HG03066 (cell line): ENCODE results near the gene ERP29.
"Not testable (repeated sequence)": the region's sequence is repeated elsewhere in the genome, so short reads cannot be mapped to it uniquely, and the experiment has no call there.

Experiments
- ATAC-seq: cut with Tn5 transposase; IDR thresholded peaks from one replicate; pipeline ENCODE4 v1.9.1; 2021; ENCODE audit warnings: low read depth; ENCODE audit not compliant: unreplicated experiment

Gene ERP29

GRCh38 chr12:112031472-112031871 lies 18.2 kb downstream of the ERP29 start:
- no peak for ATAC-seq

GRCh38 chr12:112032292-112032691 lies 19.1 kb downstream of the ERP29 start:
- ATAC-seq, result no peak

GRCh38 chr12:112035219-112035785 lies 22.1 kb downstream of the ERP29 start:
- no peak for ATAC-seq

GRCh38 chr12:112036614-112037013 lies 23.4 kb downstream of the ERP29 start:
- ATAC-seq, result not testable (repeated sequence)

GRCh38 chr12:112046003-112046402 lies 32.8 kb downstream of the ERP29 start:
- no peak for ATAC-seq

GRCh38 chr12:112049351-112049750 lies 36.1 kb downstream of the ERP29 start:
- no peak for ATAC-seq

GRCh38 chr12:112061137-112061536 lies 47.9 kb downstream of the ERP29 start:
- no peak for ATAC-seq

GRCh38 chr12:112063273-112063672 lies 50.0 kb downstream of the ERP29 start:
- ATAC-seq, result no peak

- ATAC-seq, result no peak
These were observed 53.3 kb downstream of the ERP29 start for GRCh38 chr12:112066566-112066965.
